SKM-1 (cell line): ENCODE measurements around the gene DOCK10.

Experiments
- DNase-seq: peaks from one replicate; lab custom pipeline; 2025; ENCODE audit not compliant: unreplicated experiment; lab: John Stamatoyannopoulos, UW

The DOCK10 gene

DNA sequence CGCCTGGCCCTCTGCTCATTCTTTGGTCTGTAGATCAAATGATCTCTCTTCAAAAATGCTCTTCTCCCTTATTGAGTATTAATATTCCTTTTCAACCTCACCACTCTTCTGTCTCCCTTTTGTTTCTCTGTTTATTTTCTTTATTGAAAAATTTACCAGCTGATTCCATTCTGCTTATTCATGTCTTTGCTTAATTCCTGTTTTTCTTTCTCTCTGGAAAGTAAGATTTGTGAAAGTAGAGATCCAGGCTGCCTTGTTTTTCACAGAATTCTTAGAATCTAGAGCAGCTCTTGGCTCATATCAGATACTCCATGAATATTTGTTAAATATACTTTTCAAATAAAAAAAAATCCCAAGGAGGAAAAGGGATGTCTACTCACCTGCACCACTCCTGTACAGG lies 157.0 kb downstream of the DOCK10 start:
- no peak for DNase-seq

DNA sequence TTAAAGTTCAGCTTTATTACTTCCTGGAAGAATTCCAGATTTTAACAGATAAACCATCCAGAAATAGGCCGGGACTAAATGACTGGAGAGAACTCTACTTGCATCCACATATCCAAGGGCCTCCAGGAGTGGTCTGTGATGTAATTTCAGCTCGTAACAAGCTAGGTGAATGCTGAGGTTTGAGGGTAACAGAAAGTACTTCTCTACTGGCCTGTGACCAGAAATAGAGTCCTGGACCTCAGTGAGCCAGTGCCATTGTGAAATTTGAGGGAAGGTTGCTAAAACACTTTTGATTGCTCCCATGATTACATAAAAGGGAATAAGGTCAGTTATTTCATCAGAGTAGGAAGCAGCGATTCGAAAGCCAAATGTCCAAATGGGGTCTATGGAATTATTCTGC lies 158.1 kb downstream of the DOCK10 start:
- peak; percentile 79 for DNase-seq

DNA sequence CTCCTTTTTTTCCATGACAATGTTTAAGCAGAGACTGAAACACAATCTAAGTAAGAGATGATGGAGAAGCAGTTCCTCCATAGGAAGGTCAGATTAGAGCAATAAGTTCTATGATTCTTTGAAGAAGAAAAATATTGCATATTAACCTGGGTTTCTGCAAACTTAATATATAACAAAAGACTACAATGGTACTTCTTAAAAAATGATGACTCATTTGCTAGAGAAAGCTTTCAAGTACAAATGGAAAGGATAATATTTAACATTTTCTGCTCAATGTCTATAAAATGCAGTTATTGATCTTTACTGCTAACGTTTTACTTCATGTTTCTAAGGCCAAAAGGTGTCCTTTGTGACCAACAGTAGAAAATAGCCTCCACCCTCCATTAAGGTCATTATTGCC lies 158.6 kb downstream of the DOCK10 start:
- DNase-seq = no peak

DNA sequence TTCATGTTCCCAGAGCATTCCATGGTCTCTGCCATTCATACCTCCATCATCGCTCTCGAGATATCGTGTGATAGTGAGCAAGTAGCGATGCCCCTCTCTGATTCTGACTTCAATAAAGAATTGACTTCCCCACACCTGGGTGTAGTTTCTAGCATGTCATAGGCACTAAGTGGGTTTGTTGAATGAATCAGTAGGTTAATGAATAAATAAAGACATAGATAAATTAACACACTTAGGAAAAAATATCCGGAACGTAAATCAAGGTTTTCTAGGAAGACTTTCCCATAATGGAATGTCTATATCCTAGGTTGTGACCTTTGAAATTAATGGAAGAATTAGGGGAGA lies 159.1 kb downstream of the DOCK10 start:
- DNase-seq = no peak

DNA sequence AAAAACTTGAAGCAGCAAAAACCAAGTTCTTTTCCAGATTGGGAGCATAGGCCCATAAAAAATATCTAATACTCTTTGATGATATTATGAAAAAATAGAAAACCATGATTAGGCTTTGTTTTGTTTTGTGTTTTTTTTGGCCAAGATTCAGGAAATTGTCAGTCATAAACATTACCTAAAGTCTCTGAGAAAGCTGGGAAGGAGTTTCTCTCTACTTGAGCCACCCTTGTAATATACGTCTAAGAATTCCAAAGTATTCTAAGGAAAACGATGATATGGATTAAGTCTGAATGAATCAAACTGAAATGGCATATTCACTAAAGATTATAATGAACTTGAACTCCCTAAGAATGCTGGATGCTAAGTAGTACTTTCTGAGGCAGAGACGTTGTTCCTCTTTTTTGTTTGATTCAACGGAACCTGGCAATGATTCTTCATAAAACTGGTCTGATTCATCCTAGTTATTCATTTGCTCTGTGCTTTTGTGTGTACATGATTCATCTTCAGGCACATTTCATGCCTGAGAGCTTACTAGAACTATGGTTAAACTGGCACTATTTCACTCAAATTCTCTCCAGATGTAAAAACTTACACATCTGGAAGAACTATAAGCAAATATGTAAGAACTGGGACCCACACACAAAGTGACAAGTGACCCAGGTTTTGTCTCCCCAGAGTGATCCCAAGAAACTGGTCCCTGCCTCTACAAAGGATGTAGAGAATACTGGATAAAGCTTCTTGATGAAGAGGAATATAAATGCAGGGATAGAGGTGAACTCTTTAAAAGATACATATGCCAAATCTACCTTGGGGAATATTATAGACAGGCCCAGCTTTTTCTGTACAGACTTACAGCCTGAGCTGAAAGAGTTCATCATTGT lies 159.7 kb downstream of the DOCK10 start:
- no peak for DNase-seq

DNA sequence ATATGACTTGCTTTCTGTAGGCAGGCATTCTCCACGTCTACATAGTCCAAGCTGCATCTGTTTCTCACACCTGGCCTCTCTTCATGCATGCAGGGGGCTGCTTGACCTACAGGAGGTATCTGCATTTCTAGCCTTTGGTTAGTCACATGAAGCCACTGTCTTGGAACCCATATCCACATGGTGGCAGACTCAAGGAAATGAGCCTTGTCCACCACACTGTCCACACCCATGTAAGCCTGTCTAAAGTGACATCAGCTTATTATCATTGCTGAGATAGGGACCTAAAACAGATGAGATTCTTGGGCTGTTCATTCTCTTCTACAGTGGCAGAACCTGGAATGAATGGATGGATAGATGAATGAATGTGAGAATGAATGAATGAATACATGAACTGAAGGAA lies 160.4 kb downstream of the DOCK10 start:
- DNase-seq = no peak

DNA sequence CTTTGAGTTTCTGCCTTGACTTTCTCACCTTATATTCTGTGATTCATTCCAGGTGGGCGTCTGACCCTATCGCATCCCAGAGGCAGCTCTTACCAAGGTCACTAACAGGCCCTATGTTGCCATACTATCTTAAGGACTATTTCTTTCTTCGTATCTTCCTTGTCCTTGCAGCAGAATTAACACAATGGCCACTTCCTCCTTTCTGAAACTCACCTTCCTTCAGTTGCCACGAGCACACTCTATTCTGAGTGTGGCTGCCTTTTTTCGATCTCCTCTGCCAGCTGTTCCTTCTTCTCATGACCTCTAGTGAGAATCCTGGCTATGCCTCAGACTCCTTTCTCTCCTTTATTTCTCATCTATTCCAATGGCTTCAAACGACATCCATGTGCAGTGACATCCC lies 165.7 kb downstream of the DOCK10 start:
- DNase-seq = peak; percentile 26

DNA sequence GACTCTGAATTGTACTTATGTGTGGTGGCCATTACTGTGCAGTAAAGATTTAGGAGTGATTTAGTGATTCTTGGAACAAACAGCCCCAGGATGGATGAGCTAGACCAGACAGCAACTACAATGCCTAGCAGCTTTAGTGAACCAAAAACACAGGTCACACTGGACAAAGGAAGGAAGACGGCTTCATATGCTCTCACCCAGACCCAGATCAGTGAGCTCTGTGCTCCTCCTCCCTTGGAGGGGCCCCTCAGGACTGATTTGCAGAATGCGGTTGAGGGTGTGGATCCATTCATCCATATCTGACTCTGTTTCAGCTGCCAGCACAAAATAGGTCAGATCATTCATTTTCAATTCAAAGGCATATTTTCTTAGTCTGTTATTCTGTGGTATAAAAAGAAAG lies 166.4 kb downstream of the DOCK10 start:
- no peak for DNase-seq

DNA sequence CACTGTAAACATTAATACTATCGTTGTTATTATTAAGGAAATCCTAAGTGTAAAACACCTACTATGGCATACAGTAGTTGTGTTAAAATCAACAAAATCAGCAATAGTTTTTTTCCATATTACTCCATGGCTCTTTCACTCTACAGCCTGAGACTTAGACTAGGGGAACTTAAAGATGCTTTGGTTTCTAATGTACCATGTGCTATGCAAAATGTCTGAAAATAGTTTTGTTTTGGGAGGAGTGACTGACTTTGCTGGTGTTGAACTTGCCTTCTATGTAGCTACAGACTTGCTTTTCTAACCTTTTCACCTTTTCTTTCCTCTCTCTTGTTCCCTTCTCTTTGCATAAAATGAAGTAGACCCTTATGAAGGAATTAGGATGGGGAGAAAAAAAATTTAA lies 167.1 kb downstream of the DOCK10 start:
- no peak for DNase-seq

DNA sequence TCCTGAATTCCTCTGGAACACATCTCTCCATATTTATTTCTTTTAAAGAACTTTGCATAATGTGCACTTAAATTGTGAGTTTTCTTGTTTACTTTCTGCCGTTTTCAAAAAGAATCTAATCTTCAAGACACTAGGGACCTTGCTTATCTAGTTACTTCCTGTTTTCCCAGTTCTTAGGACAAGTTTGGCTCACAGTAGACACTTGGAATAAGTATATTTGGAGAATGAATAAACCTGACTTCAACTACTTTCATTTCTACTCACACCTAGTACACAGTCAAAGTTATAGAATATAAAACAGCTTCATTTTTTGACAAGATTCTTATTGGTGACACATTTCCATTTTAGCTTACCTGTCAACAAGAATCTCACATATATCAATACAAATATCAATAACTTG lies 170.5 kb downstream of the DOCK10 start:
- no peak for DNase-seq

DNA sequence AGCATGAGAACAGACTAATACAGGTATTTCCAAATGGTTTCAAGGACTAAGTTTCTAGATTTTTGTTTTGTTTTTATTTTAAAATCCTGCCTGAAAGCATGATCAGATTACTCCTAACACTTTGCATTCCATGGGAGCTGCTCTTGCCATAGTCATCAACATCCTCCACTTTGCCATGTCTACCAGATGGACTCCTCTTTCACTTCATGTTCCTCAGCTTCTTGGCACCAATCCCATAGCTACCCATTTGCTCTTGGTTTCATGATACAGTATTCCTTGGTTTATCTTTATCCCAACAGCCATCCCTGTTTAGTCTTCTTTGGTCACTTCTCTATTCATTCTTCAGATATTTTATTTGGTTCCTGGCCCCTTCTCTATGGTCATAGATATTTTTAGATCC lies 171.9 kb downstream of the DOCK10 start:
- no peak for DNase-seq

DNA sequence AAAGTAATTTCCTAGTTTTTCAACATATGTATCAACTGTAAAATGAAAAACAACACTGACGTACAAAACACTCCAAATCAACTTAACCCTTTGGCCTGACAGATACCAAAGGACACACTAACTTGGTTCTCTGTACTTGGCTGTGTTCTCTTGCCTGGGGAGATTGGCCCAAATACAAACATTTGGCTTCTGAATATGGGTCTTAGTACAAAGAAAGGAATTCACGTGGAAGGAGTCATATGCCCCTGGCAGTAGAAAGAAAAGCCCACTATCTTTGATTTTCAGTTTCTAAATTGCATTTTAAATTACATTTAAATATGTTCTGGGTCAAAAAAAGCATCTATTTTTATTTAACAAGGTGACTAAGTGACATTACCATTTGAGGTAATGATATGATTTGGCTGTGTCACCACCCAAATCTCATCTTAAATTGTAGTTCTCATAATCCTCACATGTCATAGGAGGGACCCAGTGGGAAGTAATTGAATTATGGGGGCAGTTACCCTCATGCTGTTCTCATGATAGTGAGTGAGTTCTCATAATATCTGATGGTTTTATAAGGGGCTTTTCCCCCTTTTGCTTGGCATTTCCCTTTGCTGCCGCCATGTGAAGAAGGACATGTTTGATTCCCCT lies 172.6 kb downstream of the DOCK10 start:
- DNase-seq = no peak

DNA sequence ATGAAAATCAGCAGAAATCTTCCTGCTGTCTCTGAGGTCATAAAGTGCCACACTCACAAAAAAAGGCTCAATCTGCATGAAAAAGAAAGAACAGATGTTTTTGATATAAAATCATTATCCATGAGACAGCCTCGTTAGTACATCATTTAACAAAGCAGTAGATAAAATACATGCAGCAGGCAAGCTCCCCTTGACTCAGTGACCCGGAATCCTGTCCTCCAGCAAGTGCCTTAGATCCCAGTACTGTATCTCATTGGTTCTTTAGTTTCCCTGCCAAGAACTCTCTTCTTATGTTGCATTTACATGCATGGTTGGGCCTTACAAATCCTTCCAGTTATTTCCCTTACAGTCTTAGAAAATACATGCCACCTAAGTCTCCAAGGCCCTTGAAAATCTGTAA lies 177.3 kb downstream of the DOCK10 start:
- no peak for DNase-seq

DNA sequence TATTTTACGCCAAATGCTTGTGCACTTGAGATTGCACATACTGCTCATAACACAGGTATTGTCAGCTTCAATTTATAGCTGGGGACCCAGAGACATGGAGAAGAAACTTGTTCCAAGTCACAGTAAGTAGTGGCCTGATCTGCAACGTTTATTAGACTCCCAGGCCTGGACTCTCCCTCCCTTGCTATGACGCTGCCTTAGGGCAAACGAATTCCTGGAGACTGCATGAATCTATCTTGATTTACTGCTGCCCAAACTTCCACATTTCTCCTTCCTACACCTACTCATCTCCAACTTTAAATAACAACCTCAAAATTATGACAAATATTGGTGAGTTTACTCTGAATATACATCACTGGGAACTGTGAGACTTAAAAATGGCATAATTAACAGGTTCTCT lies 181.0 kb downstream of the DOCK10 start:
- no peak for DNase-seq

DNA sequence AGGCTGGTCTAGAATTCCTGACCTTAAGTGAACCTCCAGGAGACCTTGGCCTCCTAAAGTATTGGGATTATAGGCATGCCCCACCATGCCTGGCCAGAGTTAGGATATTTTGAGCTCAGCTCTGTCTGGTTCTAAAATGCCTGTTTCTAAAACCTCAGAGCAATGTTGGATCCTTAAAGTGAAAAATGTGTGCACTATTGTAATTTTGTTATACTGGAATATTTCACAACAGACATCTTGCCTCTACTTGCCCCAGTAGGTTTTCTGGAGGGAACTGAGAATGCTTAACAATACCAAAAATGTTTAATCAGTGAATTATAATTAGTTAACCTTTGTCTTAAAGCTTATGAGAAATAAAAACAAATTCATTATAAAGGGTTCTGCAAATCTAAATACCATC lies 181.5 kb downstream of the DOCK10 start:
- no peak for DNase-seq

DNA sequence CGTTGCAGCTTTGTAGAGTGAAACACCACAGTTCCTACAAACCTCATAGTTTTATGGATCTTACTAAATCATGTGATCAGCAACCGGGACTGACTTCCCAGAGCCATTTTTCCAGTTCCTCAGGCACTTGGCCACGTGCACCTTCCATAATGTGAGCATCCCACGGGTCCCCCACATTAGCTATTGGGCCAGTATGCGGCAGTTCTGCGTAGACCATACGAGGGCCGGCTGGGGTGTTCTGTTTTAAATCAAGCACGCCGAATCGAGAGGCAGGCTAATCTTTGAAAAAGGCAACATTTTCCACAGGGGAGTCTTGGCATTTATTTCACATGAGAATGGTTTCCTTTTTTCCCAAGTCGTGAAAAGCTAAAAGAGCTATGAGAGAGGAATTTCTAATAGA lies 190.5 kb downstream of the DOCK10 start:
- DNase-seq = no peak

DNA sequence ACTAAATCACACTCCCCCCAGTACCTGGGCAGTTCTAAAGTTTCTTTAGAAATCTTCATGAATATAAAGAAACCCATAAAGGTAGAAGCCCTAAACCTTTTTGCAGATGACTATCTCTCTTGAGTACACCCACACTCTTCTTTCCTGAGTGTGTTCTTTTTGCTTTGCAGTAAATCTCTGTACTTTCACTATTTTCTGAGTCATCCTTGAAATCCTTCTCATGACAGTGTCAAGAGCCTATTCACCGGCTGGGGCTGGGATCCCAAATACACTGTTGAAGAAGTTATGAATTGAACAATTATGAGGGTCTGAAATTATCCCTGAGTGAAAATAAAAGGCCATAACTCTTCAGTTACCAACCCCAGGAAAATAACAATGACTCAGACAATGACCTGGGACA lies 192.2 kb downstream of the DOCK10 start:
- DNase-seq = no peak

DNA sequence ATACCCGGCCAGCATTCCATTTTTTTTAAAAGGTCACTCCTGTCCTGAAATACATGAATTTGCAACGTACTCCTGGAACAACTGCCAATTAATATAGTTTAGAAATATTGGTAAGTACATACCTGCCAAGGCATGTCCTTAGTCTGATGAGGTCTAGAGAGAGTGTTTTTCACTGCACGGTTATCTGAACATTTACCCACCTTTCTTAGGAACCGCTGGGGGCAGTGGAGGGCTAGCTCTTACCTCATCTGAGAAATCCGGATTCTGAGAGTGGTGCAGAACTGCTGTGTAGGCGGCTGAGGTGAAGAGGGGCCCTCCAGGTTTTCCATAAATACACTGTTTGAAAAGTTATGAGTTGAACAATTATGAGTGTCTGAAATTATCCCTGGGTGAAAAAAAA lies 193.0 kb downstream of the DOCK10 start:
- DNase-seq = no peak

DNA sequence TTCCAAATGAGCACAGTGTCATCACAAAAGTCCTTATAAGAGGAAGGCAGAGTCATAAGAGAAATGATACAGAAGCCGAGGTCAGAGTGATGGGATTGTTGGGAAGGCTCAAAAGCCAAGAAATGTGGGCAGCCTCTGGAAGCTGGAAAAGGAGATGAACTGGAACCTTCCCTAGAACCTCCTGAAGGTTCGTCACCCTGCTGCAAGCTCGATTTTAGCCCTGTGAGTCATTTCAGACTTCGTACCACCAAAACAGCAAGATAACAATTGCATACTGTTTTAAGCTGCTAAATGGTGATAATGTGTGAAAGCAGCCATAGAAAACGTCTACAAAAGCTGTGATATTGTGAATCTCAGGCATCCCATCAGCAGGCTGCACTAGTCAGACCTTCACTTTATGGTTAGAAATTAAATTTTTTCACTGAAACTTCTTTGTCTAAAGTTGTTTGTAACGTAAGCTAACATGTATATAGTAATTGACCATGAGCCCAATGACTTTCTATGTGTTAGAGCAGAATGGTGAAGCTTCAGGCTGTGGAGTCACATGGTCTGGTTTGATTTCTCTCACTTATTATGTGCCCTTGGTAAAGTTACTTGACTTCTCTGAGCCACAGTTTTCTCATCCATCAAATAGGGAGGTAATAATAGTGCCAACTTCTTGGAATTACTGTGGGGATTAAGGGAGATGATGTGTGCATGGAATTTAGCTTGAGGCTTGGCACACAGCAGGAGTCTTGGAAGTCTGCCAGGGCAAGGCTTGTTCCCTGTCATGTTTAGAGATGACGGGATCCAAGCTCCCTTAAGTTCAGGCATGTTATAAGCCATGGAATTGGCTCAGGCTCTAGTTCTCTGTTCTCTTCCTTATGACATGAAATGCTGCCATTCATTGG lies 194.1 kb downstream of the DOCK10 start:
- DNase-seq = no peak

DNA sequence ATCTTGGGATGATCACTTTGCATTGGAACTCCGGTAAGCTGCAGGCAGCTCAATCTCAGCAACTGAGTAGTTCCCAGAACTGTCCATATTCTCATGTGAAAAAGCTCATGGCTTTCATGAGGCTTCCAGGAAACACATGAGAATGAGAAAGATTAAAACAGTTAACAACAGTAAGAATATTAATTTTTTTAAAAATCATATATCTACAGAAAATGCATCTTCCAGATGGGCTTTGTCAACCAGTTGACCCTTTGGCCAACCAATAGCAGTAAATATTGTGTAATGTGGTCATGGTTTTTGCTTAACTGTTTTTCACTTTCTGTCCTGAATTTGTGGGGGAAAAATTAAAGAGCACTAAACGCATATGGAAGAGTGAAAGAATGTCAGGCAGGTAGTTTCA lies 194.9 kb downstream of the DOCK10 start:
- DNase-seq = no peak

DNA sequence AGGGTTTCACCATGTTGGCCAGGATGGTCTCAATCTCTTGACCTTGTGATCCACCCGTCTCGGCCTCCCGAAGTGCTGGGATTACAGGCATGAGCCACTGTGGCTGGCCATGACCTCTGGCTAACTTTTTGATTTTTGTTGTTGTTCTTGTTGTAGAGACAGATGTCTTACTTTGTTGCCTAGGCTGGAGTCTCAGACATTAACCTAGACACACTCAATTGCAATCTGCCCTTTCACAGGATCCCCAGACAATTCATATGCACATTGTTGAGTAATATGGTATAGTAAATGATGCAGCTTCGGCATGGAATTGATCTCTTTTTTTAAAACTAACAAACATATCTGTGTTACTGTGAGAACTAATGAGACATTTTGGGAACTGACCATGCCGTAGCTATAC lies 195.6 kb downstream of the DOCK10 start:
- no peak for DNase-seq

DNA sequence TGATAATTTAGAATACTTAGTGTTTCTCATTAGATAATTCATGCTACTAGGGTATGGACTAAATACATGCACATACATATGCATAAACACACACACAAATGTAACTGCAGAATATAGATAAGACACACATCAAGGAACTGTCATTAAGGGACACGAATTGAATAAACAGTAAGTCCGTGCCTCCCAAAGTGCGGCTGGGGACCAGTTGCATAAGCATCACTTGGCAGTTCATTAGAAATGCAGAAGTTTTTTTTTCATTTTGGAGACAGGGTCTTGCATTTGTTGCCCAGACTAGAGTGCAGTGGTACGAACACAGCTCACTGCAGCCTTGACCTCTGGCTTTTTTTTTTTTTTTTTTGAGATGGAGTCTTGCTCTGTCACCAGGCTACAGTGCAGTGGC lies 196.1 kb downstream of the DOCK10 start:
- no peak for DNase-seq
